Stomach smooth muscle (tissue), 2 donors: ENCODE results near the gene GABRG3.
"Not testable (repeated sequence)": the region's sequence is repeated elsewhere in the genome, so short reads cannot be mapped to it uniquely, and the experiment has no call there.

ENCODE experiments used
- H3K27ac ChIP-seq: one replicate; pipeline ENCODE4 v1.7.0; 2013; ENCODE audit warnings: mild to moderate bottlenecking, low read length, inconsistent platforms
- H3K27me3 ChIP-seq, 2 donors: one replicate each; pipeline ENCODE4 v1.7.0; 2013; ENCODE audit warnings: low read length in 2 of 2; ENCODE audit not compliant: insufficient read depth in 2 of 2, control insufficient read depth in 1 of 2
- H3K36me3 ChIP-seq, 2 donors: one replicate each; pipeline ENCODE4 v1.7.0; 2013; ENCODE audit warnings: low read length in 2 of 2; ENCODE audit not compliant: control insufficient read depth in 2 of 2, insufficient read depth in 2 of 2
- H3K4me1 ChIP-seq: one replicate; pipeline ENCODE4 v1.7.0; 2013; ENCODE audit warnings: low read length; ENCODE audit not compliant: control insufficient read depth, insufficient read depth
- H3K4me3 ChIP-seq, 2 donors: one replicate each; pipeline ENCODE4 v1.7.0; 2013; ENCODE audit warnings: low read length in 2 of 2
- H3K9ac ChIP-seq, 2 donors: one replicate each; pipeline ENCODE4 v1.7.0; 2013; ENCODE audit warnings: low read length in 2 of 2, mild to moderate bottlenecking in 1 of 2
- H3K9me3 ChIP-seq, 2 donors: one replicate each; pipeline ENCODE4 v1.7.0; 2013; ENCODE audit warnings: low read length in 2 of 2; ENCODE audit not compliant: control insufficient read depth in 2 of 2
- donor health status: healthy.
- donor health status: Pancreatic carcinoma.

GABRG3 gene

GRCh38 chr15:26983822-26984221 lies 12.8 kb downstream of the GABRG3 start:
- Histone ChIP-seq H3K9ac (no peak overlapping the region), H3K4me1 (no peaks in the 10 kb centered on the region), H3K36me3 (no peaks in the 10 kb centered on the region), H3K27me3 (no peaks in the 10 kb centered on the region), H3K4me3 (no peak overlapping the region), H3K9me3 (peaks cover 0 to 2% of the 10 kb centered on the region in 2 donors), H3K27ac (no peak overlapping the region)

GRCh38 chr15:26985050-26985449 lies 14.1 kb downstream of the GABRG3 start:
- H3K4me3 ChIP-seq: no peak overlapping the region
- H3K27me3 ChIP-seq: no peaks in the 10 kb centered on the region
- no peak overlapping the region for H3K27ac ChIP-seq
- H3K4me1 ChIP-seq: no peaks in the 10 kb centered on the region
- H3K36me3 ChIP-seq: no peaks in the 10 kb centered on the region
- H3K9ac ChIP-seq: no peak overlapping the region
- peaks cover 0 to 2% of the 10 kb centered on the region in 2 donors for H3K9me3 ChIP-seq

DNA sequence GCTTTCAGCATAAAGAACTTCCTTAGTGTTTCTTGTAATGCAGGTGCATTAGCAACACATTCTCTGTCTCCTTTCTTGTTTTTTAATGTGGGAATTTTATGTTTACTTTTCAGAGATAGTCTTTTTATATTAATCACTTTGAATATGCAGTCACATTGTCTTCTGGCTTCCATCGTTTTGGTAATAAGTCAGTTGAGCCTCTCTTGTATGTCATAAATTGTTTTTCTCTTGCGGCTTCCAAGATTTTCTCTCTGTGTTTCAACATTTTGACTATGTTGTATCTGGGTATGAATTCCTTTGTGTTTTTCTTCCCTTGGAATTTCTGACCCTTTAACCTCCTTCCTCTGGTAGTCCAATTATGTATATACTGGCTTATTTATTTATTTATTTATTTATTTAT lies 25.3 kb downstream of the GABRG3 start:
- no peaks in the 10 kb centered on the region for H3K27me3 ChIP-seq
- H3K4me1 ChIP-seq: no peaks in the 10 kb centered on the region
- H3K9me3 ChIP-seq: peaks cover 0 to 2% of the 10 kb centered on the region in 2 donors
- no peak overlapping the region for H3K27ac ChIP-seq
- no peak overlapping the region for H3K9ac ChIP-seq
- H3K4me3 ChIP-seq: no peak overlapping the region
- no peaks in the 10 kb centered on the region for H3K36me3 ChIP-seq

GRCh38 chr15:27003003-27003402 lies 32.0 kb downstream of the GABRG3 start:
- not testable (repeated sequence) for H3K27ac ChIP-seq, H3K27me3 ChIP-seq, H3K36me3 ChIP-seq, H3K4me1 ChIP-seq, H3K4me3 ChIP-seq, H3K9ac ChIP-seq, H3K9me3 ChIP-seq

GRCh38 chr15:27004226-27004625 lies 33.2 kb downstream of the GABRG3 start:
- H3K27ac ChIP-seq, H3K4me1 ChIP-seq, H3K36me3 ChIP-seq, H3K4me3 ChIP-seq, H3K9me3 ChIP-seq, H3K9ac ChIP-seq, H3K27me3 ChIP-seq: not testable (repeated sequence)

DNA sequence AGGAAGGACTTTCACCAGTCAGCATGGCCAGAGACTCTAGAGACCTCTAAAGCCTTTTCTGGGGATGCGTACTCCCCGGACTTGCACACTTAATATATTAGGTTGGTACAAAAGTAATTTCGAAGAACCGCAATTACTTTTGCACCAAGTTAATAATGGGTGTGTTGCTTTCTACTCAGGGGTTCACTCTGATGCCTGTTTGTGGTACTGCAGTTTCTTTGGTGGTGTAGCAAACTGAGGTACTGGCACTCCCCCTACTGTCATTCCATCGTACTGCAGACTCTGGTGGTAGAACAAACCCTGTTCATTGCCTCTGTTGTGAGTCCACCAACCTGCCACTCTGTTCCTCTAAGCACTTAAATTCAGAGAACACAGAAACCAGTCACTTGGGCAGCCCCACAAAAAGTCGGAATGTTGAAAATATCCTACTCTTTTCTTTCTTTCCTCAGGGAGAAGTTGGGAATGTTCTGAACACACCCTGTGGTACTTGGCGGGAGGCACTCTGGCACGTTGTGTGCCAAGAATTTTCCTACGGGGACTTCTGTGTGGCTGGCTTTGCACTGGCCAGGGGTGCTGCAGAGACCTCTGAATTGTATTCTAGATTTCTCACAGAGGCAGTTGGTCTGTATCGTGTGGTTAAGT lies 46.3 kb downstream of the GABRG3 start:
- no peaks in the 10 kb centered on the region for H3K36me3 ChIP-seq
- no peaks in the 10 kb centered on the region for H3K9me3 ChIP-seq
- H3K27me3 ChIP-seq: no peaks in the 10 kb centered on the region
- no peak overlapping the region for H3K9ac ChIP-seq
- H3K4me3 ChIP-seq: no peak overlapping the region
- no peak overlapping the region for H3K27ac ChIP-seq
- H3K4me1 ChIP-seq: no peaks in the 10 kb centered on the region

- Histone ChIP-seq H3K27me3 (no peaks in the 10 kb centered on the region), H3K9ac (no peak overlapping the region), H3K4me1 (no peaks in the 10 kb centered on the region), H3K4me3 (no peak overlapping the region), H3K27ac (no peak overlapping the region), H3K9me3 (no peaks in the 10 kb centered on the region), H3K36me3 (no peaks in the 10 kb centered on the region)
Observed at GRCh38 chr15:27019687-27020086, 48.7 kb downstream of the GABRG3 start.

DNA sequence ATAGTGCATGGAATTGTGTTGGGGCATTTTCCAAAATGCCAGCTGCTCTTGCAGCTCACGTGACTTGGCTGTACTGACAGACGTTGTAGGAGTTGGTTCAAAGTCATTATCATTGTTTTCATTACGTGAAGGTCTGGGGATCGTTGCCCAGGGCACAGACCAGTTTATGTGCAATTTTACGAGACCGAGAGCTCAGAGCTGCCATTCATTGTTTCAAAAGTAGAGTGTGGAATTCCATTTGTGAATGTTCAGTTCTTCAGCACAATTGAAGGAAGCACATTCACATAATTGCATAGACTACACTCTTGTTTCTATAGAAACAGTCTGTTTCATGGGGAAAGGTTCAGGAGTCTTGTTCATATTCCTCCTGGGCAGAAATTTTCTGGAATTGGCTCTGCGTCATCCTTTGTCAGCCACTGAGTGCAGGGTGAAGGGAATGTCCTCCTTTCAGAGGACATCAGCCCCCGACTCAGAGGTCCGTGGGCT lies 54.5 kb downstream of the GABRG3 start:
- no peaks in the 10 kb centered on the region for H3K4me1 ChIP-seq
- peaks cover 0 to 4% of the 10 kb centered on the region in 2 donors for H3K27me3 ChIP-seq
- no peaks in the 10 kb centered on the region for H3K36me3 ChIP-seq
- H3K27ac ChIP-seq: no peak overlapping the region
- no peak overlapping the region for H3K4me3 ChIP-seq
- no peak overlapping the region for H3K9ac ChIP-seq
- H3K9me3 ChIP-seq: peaks cover 0 to 3% of the 10 kb centered on the region in 2 donors

DNA sequence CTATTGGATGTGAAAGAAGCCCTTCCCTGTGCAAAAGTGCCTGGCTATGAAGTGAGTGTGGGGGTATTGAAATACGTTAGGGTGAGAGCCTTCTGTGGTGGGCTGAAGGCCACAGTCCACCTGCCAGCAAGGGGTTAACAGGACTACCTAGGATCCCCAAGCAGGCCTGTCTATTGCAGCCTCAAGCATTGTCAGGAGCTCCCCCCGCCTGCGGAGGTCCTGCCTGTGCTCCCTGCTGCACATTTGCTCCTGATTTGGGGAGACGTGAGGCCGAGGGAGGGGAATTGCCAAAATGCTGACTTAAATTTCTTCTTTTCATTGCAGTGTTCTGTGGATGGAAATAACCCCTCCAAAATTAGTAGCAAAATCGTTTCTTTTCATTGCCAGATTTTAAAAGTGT lies 56.2 kb downstream of the GABRG3 start:
- no peaks in the 10 kb centered on the region for H3K4me1 ChIP-seq
- H3K9ac ChIP-seq: no peak overlapping the region
- H3K27ac ChIP-seq: no peak overlapping the region
- H3K36me3 ChIP-seq: no peaks in the 10 kb centered on the region
- no peak overlapping the region for H3K4me3 ChIP-seq
- peaks cover 0 to 3% of the 10 kb centered on the region in 2 donors for H3K9me3 ChIP-seq
- H3K27me3 ChIP-seq: peaks cover 0 to 4% of the 10 kb centered on the region in 2 donors

DNA sequence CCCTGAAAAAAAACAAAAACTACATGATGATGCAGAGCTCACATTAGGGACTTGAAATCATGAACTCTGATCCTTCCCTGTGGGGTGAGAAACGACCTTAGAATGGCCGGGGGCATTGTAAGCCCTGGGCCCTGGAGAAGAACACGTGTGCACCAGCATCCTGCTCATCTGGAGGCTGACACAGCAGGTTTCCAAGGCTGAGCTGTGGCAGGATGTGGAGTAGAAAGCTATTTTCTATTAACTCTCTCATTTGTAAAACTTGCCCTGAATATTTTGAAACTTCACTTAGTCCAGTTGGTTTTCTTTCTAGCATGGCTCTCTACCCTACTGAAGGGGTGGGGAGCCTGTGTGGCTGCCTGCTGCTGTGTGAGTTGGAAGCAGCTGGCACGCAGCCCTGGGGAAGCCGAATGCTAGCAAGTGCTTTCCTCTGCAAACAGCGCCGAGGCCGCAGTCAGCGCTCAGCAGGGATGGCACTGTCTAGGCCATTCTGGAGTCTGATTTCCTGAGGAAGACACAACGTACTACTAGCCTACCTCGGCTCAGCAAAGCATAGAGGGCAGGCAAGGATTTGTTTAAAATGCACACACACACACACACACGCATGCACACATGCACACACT lies 58.0 kb downstream of the GABRG3 start:
- no peak overlapping the region for H3K4me3 ChIP-seq
- no peak overlapping the region for H3K9ac ChIP-seq
- H3K4me1 ChIP-seq: no peaks in the 10 kb centered on the region
- H3K27me3 ChIP-seq: peaks cover 0 to 4% of the 10 kb centered on the region in 2 donors
- peaks cover 3% of the 10 kb centered on the region in 2 donors for H3K9me3 ChIP-seq
- H3K27ac ChIP-seq: no peak overlapping the region
- no peaks in the 10 kb centered on the region for H3K36me3 ChIP-seq

DNA sequence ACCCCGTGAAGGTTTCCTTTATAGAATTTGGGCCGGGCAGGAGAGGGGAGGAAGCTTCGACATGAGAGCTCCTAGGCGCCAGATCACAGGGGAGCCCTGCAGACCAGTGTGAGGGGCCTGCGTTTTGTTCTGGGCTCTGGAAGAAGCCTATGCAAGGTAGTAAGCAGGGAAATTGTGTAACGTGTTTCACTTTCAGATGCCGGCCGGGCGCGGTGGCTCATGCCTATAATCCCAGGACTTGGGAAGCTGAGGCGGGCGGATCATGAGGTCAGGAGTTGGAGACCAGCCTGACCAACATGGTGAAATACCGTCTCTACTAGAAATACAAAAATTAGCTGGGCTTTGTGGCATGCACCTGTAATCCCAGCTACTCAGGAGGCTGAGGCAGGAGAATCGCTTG lies 65.2 kb downstream of the GABRG3 start:
- Histone ChIP-seq H3K4me3 (no peak overlapping the region), H3K27ac (no peak overlapping the region), H3K27me3 (no peaks in the 10 kb centered on the region), H3K9me3 (peaks cover 0 to 3% of the 10 kb centered on the region in 2 donors), H3K36me3 (no peaks in the 10 kb centered on the region), H3K4me1 (no peaks in the 10 kb centered on the region), H3K9ac (no peak overlapping the region)
